Sigmoid colon (tissue), 4 donors: ENCODE results near the gene FMNL2.

Source experiments
- EP300 ChIP-seq, 4 donors: sonication (generic); formaldehyde crosslinking; IDR thresholded peaks; one replicate each; pipeline ENCODE4 v1.6.1; 2017; ENCODE audit warnings: antibody characterized with exemption in 4 of 4
- POLR2A ChIP-seq, 2 donors: fragments of 450-650 bp; IDR thresholded peaks; one replicate each; pipeline ENCODE4 v1.6.1; 2016; ENCODE audit warnings: antibody characterized with exemption in 2 of 2, mild to moderate bottlenecking in 2 of 2, moderate library complexity in 2 of 2
- TF ChIP-seq, protein P1 (sequence below), 4 experiments: fragments of 450-650 bp in 3 of 4; fragments of 200-600 bp in 1 of 4; IDR thresholded peaks; one replicate each; pipeline ENCODE4 v1.5.1; 2016 to 2019; ENCODE audit warnings: antibody characterized with exemption in 4 of 4, mild to moderate bottlenecking in 3 of 4, moderate library complexity in 2 of 4

DNA sequence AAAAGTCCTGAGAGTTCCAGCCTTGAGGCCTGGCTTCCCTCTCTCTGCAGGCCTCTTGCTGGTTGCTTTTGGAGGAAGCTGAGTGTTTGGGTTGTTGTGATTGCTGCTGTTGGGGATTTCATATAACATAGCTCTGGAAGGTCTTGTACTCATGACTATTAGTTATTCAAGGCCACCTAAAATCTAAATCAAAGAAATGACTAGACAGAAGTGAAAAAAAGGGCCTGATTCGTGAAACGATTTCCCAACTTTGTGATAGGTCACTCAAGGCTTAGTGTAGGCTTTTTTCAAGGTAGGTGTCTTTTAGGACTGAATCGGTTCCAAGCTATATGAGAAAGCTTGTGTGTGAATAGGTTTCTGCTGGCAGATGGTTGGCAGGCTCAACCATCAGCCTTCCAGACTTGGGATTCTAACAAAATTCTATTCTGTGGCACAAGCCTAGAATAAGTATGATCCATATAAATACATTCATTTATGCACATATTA is 164.4 kb downstream of the FMNL2 start:
- TF ChIP-seq POLR2A (IDR thresholded peaks at IDR 0.05) (no peak), EP300 (IDR thresholded peaks at IDR 0.05) (no peak)
- TF ChIP-seq, protein P1, sequence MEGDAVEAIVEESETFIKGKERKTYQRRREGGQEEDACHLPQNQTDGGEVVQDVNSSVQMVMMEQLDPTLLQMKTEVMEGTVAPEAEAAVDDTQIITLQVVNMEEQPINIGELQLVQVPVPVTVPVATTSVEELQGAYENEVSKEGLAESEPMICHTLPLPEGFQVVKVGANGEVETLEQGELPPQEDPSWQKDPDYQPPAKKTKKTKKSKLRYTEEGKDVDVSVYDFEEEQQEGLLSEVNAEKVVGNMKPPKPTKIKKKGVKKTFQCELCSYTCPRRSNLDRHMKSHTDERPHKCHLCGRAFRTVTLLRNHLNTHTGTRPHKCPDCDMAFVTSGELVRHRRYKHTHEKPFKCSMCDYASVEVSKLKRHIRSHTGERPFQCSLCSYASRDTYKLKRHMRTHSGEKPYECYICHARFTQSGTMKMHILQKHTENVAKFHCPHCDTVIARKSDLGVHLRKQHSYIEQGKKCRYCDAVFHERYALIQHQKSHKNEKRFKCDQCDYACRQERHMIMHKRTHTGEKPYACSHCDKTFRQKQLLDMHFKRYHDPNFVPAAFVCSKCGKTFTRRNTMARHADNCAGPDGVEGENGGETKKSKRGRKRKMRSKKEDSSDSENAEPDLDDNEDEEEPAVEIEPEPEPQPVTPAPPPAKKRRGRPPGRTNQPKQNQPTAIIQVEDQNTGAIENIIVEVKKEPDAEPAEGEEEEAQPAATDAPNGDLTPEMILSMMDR (IDR thresholded peaks at IDR 0.05), result no peak
